CD4-positive, alpha-beta T cell treated with Interleukin-21 for 1 hour (primary cell): Measurements from ENCODE around the gene STK40.

ENCODE experiments used
- DNase-seq: peaks from one replicate; pipeline ENCODE4 v3.0.0-alpha.2; 2020

Gene STK40

GRCh38 chr1:36367798-36368197 lies 17.9 kb downstream of the STK40 start:
- DNase-seq, result no peak

GRCh38 chr1:36367066-36367465 lies 18.7 kb downstream of the STK40 start:
- peak; percentile 54 for DNase-seq

GRCh38 chr1:36366091-36366661 lies 19.5 kb downstream of the STK40 start:
- DNase-seq, result peak; percentile 70

DNA sequence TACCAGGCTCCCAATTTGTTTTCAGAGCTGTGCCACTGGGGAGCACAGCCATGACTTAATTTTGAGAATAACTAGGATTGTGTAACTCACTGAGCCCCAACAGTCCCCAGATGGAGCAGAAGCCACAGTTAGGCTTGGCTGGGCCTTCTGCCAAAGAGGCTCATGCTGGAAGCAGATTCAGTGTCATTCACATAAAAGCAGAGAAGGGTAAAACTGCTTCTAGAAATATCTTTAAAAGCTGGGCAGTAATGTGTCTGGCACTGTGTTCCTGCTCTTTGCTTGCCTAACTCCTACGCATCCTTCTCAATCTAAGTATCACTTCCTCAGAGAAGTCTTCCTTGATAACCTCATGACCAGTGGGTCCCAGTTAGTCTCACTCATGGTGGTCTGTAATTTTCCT lies 20.3 kb downstream of the STK40 start:
- DNase-seq, result no peak

DNA sequence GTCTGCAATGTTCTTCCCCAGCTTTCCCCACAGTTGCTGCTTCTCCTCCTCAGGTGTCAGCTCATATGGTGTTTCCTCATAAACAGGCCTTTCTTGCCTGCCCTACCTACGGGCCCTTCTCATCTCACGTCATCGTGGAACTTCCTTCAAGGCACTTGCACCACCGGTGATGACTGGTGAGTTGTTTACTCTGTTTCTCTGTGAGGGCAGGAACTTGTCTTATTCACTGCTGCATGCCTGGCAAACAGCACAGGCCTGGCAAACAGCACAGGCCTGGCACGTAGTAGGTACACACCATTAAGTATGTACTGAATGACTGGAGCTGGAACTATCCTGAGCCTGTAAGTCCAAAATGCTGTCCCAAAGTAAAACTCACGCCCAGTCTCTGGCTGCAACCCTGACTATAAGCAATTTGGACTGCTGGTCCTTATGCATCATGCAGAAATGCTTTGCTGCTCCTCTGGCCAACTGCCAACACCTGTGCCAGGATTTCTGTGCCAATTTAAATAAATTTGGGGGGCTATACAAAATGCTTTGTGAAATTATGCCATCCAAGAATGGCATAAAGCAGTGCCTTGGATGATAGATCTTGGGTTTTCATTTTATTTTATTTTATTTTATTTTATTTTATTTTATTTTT lies 25.7 kb downstream of the STK40 start:
- DNase-seq, result peak; percentile 46

DNA sequence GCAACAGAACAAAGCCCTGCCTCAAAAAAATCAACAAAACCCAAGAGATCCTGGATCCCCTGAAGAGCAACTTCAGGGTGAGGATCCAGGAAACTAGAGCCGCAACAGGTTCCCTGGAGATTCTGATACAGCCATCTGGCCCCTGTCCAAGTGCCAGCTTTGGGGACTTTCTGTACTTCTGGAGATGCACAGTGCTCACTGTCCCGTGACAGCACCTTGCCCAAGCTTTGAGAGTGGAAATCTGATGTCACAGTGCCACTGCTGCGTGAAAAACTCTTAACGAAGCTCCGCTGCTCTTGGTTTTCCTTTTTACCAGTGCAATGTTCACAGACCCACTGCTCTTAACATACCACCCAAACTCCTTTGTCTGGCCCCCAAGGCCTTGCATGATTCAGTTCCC lies 26.3 kb downstream of the STK40 start:
- no peak for DNase-seq

DNA sequence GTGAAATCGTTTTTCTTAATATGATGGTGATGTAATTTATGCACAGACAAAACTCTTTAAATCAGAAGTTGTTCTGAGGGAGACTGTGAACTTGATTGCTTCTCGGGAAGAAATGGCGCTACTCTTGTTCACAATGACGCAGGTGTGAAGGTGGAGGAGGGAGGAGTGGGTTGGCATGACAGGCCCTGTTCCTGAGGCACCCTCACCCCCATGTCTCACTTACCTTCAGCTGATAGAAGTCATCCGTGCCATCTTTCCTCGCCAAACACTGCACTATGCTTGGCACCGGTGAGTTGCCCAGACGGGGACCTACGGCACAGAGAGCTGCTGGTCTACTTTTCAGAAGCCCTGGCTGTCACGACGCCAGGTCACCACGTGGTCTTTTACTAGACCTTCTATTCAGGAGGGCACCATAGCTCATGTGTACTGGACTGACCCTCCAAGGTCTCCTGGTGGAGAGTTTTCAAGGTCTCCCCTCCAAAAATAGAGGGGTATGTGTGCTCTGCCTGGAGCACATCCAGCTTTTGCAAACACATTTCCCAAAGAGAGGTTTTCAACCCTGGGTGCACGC lies 27.1 kb downstream of the STK40 start:
- DNase-seq, result no peak

DNA sequence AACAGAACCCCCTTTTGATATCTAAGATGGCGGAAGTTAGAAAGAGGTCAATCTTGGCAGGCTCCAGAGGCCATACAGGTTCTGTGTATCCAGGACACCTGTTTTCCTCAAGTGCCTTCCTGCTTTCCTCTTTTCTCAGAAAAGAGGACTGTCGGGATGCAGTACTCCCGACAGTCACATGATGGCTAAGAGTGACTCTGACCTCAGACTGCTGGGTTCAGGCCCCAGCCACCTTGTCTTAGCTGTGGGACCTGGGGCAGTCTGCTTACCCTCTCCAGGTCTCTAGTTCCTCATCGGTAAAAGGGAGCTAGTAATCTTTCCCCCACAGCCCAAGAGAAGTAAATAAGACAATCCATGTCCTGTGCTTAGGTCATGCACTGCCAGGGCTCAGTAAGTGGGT lies 29.9 kb downstream of the STK40 start:
- no peak for DNase-seq

- no peak for DNase-seq
Measured at GRCh38 chr1:36354486-36354885, 31.2 kb downstream of the STK40 start.

DNA sequence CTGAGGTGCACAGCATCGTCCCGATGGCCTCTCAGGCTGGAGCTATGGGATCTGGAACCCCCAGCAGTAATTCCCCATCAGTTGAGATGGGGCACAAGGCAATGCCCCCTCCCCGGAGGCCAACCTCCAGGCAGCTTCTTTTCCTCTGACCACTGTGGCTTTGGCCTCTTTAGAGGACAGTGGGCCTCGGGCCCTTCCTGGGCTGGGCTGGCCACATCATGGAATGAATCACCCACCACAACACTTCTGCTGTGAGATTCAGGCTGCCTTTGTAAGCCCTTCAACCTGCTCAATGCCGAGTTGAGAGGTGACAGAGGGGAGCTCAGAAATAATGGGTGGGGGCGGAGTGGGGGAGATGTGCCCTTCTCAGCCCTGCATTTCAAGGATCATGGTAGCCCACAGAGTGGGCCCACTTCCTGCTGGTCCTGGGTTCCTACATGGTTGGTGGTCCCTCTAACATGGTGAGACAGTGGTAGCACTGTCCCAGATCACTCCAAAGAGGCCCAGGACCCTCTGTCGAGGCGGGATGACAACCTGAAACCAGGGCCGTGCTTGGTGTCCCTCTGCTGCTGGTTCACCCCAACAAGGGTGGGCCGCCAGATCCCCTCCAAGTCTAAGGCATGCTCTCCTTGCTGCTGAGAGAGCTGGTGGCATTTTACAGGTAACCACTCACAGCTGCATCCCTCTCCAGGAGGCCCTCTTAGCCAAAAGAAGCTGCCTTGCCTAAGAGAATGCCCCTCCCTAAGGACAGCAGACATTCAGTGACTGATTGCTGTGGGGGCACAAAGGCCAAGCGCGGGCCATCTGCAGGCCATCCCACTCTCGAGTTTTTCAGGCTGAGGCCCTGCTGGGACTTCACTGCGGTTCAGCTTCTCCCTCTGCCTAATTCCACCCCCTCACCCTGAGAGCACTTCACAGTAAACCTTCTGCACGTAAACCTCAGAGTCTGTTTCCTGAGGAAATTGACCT lies 32.5 kb downstream of the STK40 start:
- no peak for DNase-seq

- no peak for DNase-seq
Measured at GRCh38 chr1:36352125-36352909, 33.4 kb downstream of the STK40 start.

DNA sequence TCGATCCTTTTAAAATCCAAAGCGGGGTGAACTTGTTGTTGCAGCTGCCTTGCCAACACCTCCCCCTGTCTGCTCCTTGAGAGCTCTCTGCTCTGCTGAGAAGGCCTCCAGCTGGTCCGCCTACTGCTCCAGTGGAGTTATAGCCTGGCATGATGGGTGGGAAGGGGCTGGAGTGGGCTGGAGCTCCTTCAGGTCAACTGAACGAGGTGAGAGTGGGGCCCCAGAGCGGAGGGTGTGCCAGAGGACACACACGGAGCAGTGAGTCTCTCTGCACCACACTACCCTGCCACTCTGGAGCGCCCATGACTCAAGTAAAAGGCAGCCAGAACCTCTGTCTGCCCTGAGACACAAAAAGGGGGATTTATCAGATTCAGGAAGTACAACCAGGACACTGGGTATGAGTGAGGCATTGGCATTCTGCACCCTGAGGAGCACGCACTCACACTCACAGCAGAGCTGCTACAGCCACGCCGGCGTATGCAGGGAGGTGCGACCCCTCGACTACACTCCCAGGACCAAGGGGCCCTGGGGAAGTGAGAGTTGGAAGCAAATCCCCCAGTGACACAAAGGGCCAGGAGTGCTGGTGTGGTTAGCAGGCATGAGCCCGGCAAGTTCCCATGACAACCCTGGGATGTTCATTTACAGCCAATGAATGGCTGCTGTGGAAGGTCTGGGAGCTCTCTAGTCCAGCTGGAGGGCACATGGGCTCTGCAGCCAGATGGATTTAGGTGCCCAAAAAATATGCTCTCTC lies 34.3 kb downstream of the STK40 start:
- DNase-seq, result no peak

DNA sequence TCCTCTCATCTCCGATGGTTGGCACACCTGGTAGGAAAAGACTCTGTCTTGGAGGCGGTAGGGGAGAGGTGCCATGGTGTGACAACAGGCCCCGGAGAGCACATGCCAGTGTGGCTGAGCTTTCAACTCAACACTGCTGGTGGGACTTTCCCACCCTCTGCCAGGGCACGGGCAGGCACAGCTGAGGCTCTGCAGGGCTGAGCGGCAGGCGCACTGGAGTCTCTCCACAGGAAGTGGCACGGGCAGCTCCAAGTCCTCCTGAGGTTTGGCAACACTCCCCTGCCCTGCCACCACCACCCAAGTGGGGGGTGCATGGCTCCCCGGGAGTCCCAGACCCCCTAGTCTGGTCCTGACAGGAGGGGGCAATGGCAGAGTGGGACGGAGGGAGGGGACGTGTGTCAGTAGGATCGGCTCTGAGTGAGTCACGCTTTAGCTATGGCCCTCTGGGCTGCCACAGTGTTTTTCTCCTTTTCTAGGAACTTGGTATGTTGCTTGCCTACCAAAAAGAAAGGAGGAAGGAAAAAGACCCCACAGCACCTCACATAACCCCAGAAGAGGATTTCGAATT lies 35.0 kb downstream of the STK40 start:
- peak; percentile 55 for DNase-seq

- DNase-seq, result no peak
Measured at GRCh38 chr1:36349839-36350238, 35.9 kb downstream of the STK40 start.

- DNase-seq, result no peak
Measured at GRCh38 chr1:36349241-36349671, 36.5 kb downstream of the STK40 start.

DNA sequence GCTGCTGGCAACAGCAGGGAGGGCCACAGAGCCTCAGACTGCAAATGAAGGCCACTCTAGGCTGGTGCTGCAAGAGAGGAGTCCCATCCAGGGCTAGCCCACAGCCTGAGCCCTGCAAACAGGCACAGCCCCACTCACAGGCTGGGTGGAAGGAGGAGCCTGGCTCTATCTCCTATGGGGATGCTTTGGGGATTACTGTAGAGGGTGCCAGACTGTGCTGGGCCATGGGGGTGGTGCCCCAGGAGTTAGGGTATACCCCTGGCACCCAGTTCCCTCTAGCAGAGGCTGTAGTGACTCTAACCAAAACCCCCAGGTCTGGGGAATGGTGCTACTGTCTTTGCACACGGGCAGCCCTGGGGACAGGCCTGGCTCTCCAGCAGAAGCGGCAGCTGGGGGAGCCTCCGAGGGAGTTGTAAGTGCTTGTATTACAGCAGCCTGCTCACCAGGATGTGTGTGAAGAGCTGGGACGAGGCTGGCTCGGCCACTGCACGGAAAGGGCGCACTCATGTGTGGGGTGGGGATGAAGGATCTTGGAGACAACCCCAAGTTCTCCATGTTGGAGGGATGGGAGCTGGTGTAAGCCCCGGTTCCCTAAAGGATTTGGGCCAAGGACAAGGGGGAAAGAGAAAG lies 38.9 kb downstream of the STK40 start:
- no peak for DNase-seq

GRCh38 chr1:36345353-36345752 lies 40.4 kb downstream of the STK40 start:
- no peak for DNase-seq

DNA sequence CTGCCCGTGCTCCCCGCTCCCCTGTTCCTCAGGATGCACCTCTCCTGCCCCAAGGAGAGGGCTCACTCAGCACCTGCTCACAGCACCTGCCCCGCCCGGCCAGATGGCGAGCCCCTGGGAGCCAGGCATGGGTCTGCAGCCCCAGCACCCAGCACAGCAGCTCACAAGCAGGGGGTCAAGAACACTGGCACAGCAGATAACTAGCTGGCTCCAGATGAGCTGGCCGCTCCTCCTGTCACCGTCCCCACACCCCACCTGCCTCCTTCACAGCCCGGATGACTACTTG lies 41.4 kb downstream of the STK40 start:
- no peak for DNase-seq

- no peak for DNase-seq
Measured at GRCh38 chr1:36343651-36344394, 41.9 kb downstream of the STK40 start.

DNA sequence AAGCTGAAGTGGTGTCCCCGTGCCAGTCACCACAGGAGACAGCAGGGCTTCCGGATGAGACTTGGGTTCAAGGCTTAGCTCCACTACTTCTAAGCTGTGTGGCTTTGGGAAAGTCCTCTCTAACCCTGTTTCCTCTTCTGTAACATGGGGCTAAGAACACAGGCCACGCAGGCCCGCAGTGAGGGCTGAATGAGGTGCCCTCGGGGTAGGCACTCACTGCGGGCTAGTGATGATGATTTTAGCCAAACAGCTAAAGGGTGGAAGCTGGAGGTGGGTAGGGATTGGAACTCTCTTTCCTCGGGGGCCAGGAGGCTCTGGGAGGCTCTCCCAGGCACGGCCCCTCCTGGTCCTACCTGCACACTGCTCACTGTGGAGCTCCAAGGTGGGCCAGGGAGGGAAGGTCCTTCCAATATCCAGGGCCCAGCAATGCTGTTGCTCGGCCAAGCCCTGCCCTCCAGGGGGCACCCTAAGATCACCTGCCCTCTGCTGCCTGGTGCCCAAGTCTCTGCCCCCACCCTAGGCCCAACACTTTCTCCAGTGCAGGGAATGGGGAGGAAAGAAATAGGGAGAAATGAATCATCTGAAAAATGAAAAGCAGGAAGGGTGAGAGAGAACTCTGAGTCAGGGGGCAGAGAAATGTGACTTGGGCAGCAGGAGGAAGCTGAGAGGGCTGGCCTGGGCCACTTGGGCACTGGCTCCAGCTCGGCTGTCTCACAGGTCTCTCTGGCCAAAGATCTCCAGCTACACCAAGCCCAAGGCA lies 43.1 kb downstream of the STK40 start:
- peak; percentile 64 for DNase-seq
